ENCODE data around the gene DAB1. TPM values are rescaled to one million over a fixed set of nuclear protein-coding genes. Genes with fewer than 3 reads are reported as not detected.

DAB1 gene
- total RNA-seq, 1 experiment from 2014 or later, result not detected

- peaks cover 34% of the 10 kb centered on the region; the same call in 1 of the 2 replicates for H3K27me3 ChIP-seq (ENCODE audit: insufficient read depth, low read length)
- ChIA-PET CTCF (no interaction called here), RAD21 (ENCODE audit: low non-redundant PET in 1 of 2, low total read pairs in 2 of 2, uncharacterized antibody in 2 of 2, unreplicated experiment in 2 of 2) (no interaction called here), POLR2A (no interaction called here)
- no peaks in the 10 kb centered on the region for H3K9me3 ChIP-seq (ENCODE audit: control insufficient read depth in 1 of 2, insufficient read depth in 1 of 2, low read depth in 1 of 2, low read length in 2 of 2)
- H3K9me2 ChIP-seq (ENCODE audit: insufficient read depth), result no peaks in the 10 kb centered on the region
- no peak for ATAC-seq
- BruUV-seq (replicated peaks), result no TSS peak
- no peak for DNase-seq (ENCODE audit: low read depth, low spot score)
- H3K4me2 ChIP-seq (ENCODE audit: low read length), result no peak overlapping the region
- no peaks in the 10 kb centered on the region for H3K79me2 ChIP-seq (ENCODE audit: insufficient read depth, low read length)
- no peaks in the 10 kb centered on the region for H3K36me3 ChIP-seq (ENCODE audit: control insufficient read depth in 1 of 2, insufficient read depth in 2 of 2, low read length in 2 of 2)
- no peak overlapping the region for H3K9ac ChIP-seq (ENCODE audit: low read length)
- H3K4me3 ChIP-seq (replicated peaks in 1 of 2; ENCODE audit: low read depth in 1 of 2, low read length in 2 of 2), result no peak overlapping the region
- H3K4me1 ChIP-seq (ENCODE audit: control insufficient read depth in 1 of 2, insufficient read depth in 2 of 2, low read length in 2 of 2), result no peaks in the 10 kb centered on the region
- no peaks in the 10 kb centered on the region for H4K20me1 ChIP-seq (ENCODE audit: insufficient read depth)
- intact Hi-C loops (cut with micrococcal nuclease), result loop anchor here (10.0 kb wide), 1 partner anchor 1677 kb away; no protein-coding TSS in a partner anchor
- TF ChIP-seq CBX3 (IDR thresholded peaks at IDR 0.05; ENCODE audit: low read depth) (no peak), YY1 (IDR thresholded peaks at IDR 0.05; ENCODE audit: extremely low read depth, insufficient replicate concordance, low read depth, low read length) (no peak), ZNF274 (IDR thresholded peaks at IDR 0.05; ENCODE audit: low read depth, low read length) (no peak)
- no peak overlapping the region for H2AFZ ChIP-seq (ENCODE audit: low read depth, low read length, poor library complexity, severe bottlenecking)
- H3K27ac ChIP-seq (ENCODE audit: low read depth, low read length), result no peak overlapping the region
These were observed 462.4 kb downstream of the DAB1 start for GRCh38 chr1:56961426-56961825.

- POLR2A ChIA-PET, result no interaction called here
These were observed 465.3 kb downstream of the DAB1 start for GRCh38 chr1:56958526-56958925.

More at GRCh38 chr1:56958526-56958925, 465.3 kb downstream of the DAB1 start:
- H3K4me2 ChIP-seq (ENCODE audit: low read length), result no peak overlapping the region
- H3K4me1 ChIP-seq (ENCODE audit: control insufficient read depth in 1 of 2, insufficient read depth in 2 of 2, low read length in 2 of 2), result no peaks in the 10 kb centered on the region
- H3K9ac ChIP-seq (ENCODE audit: low read length), result no peak overlapping the region
- no peaks in the 10 kb centered on the region for H3K9me3 ChIP-seq (ENCODE audit: control insufficient read depth in 1 of 2, insufficient read depth in 1 of 2, low read depth in 1 of 2, low read length in 2 of 2)
- no peaks in the 10 kb centered on the region for H4K20me1 ChIP-seq (ENCODE audit: insufficient read depth)
- H2AFZ ChIP-seq (ENCODE audit: low read depth, low read length, poor library complexity, severe bottlenecking), result no peak overlapping the region
- no peak overlapping the region for H3K27ac ChIP-seq (ENCODE audit: low read depth, low read length)
- RAD21 ChIA-PET (ENCODE audit: low non-redundant PET in 1 of 2, low total read pairs in 2 of 2, uncharacterized antibody in 2 of 2, unreplicated experiment in 2 of 2), result no interaction called here
- CTCF ChIA-PET, result no interaction called here
- intact Hi-C loops (cut with micrococcal nuclease), result loop anchor here (10.0 kb wide), 1 partner anchor 56 kb away; no protein-coding TSS in a partner anchor
- H3K36me3 ChIP-seq (ENCODE audit: control insufficient read depth in 1 of 2, insufficient read depth in 2 of 2, low read length in 2 of 2), result no peaks in the 10 kb centered on the region
- TF ChIP-seq RAD21 (IDR thresholded peaks at IDR 0.05; ENCODE audit: low read depth) (no peak), FOSL1 (IDR thresholded peaks at IDR 0.05; ENCODE audit: low read depth) (no peak), JUND (IDR thresholded peaks at IDR 0.05) (no peak), MAX (IDR thresholded peaks at IDR 0.05) (no peak), EGR1 (IDR thresholded peaks at IDR 0.05; ENCODE audit: low read depth) (no peak), CBX3 (IDR thresholded peaks at IDR 0.05; ENCODE audit: low read depth) (no peak)
- ATAC-seq (no peak), DNase-seq (ENCODE audit: low read depth, low spot score) (no peak)
- H3K9me2 ChIP-seq (ENCODE audit: insufficient read depth), result no peaks in the 10 kb centered on the region
- no TSS peak for BruUV-seq (replicated peaks)
- no peak overlapping the region for H3K4me3 ChIP-seq (replicated peaks in 1 of 2; ENCODE audit: low read depth in 1 of 2, low read length in 2 of 2)
- H3K79me2 ChIP-seq (ENCODE audit: insufficient read depth, low read length), result no peaks in the 10 kb centered on the region
- H3K27me3 ChIP-seq (ENCODE audit: insufficient read depth, low read length), result peaks cover 34% of the 10 kb centered on the region; the same call in 1 of the 2 replicates

Data from HCT116 (cell line).